Gastroesophageal sphincter (tissue), 4 donors: ENCODE results near the gene SF3A1. TPM values are rescaled to one million over a fixed set of nuclear protein-coding genes. Genes with fewer than 3 reads are reported as not detected.

ENCODE experiments used
- ATAC-seq: fragments of 150-250 bp; one replicate; pipeline ENCODE4 v1.9.1; 2016; ENCODE audit warnings: mild to moderate bottlenecking, moderate library complexity
- H3K27ac ChIP-seq, 4 donors: fragments of 200-600 bp; sonication (generic) in 3 of 4; 1 replicate in 3 of 4; 2 replicates in 1 of 4; pipeline ENCODE4 v1.5.1; 2016 to 2019
- H3K27me3 ChIP-seq: fragments of 200-600 bp; sonication (generic); one replicate; pipeline ENCODE4 v1.5.1; 2019
- H3K36me3 ChIP-seq, 2 donors: fragments of 200-600 bp; sonication (generic); one replicate each; pipeline ENCODE4 v1.5.1; 2019; ENCODE audit warnings: control low read depth in 1 of 2
- H3K4me1 ChIP-seq, 3 donors: fragments of 200-600 bp; sonication (generic); 1 replicate in 2 of 3; 2 replicates in 1 of 3; pipeline ENCODE4 v1.5.1; 2016 to 2019; ENCODE audit warnings: control low read depth in 2 of 3
- H3K4me3 ChIP-seq, 2 donors: fragments of 200-600 bp; sonication (generic); one replicate each; pipeline ENCODE4 v1.5.1; 2019; ENCODE audit warnings: mild to moderate bottlenecking in 1 of 2, moderate library complexity in 1 of 2
- H3K9me3 ChIP-seq, 3 donors: fragments of 200-600 bp; sonication (generic); one replicate each; pipeline ENCODE4 v1.5.1; 2017 to 2019; ENCODE audit warnings: control low read depth in 2 of 3
- EP300 ChIP-seq: sonication (generic); formaldehyde crosslinking; IDR thresholded peaks from one replicate; pipeline ENCODE4 v1.6.1; 2017; ENCODE audit warnings: antibody characterized with exemption, mild to moderate bottlenecking
- POLR2A ChIP-seq, 2 donors: fragments of 450-650 bp; IDR thresholded peaks; one replicate each; pipeline ENCODE4 v1.6.1; 2017; ENCODE audit warnings: antibody characterized with exemption in 2 of 2, mild to moderate bottlenecking in 2 of 2, moderate library complexity in 1 of 2
- POLR2AphosphoS5 ChIP-seq: sonication (generic); formaldehyde crosslinking; IDR thresholded peaks from one replicate; pipeline ENCODE4 v1.6.1; 2017; ENCODE audit warnings: antibody characterized with exemption
- WGBS, 2 donors: methylation state at CpG; one replicate each; pipeline ENCODE4 v1.1.5; 2018; ENCODE audit warnings: low coverage in 1 of 2; 5-methylcytosine and 5-hydroxymethylcytosine counted together
- total RNA-seq, 4 donors: library from RNA; depleted of rRNA; stranded (reverse); fragments of >200 nt; gene quantifications; one replicate each; pipeline ENCODE4 v1.1.0, GENCODE V29; 2016

Gene SF3A1
- total RNA-seq, 4 donors from 2014 or later, result 46.1 to 80.8 (median 63.7) TPM

- Histone ChIP-seq H3K27me3 (no peaks in the 10 kb centered on the region), H3K4me1 (peaks cover 0 to 22% (median 9%) of the 10 kb centered on the region in 3 donors), H3K9me3 (no peaks in the 10 kb centered on the region), H3K36me3 (peaks cover 0 to 44% of the 10 kb centered on the region in 2 donors), H3K4me3 (no peak overlapping the region), H3K27ac (no peak overlapping the region)
- WGBS, 2 donors, result no CpG with 5 or more reads among the region's 7 CpGs
- no peak for ATAC-seq
- no peak for TF ChIP-seq EP300
- no peak for TF ChIP-seq POLR2A (IDR thresholded peaks at IDR 0.05)
- TF ChIP-seq POLR2AphosphoS5, result no peak
Measured at GRCh38 chr22:30282616-30283046, 74.1 kb downstream of the SF3A1 start.

Other genes starting within 250 kb of the SF3A1 start
- gene LIF, start 110.1 kb downstream of the SF3A1 start, total RNA-seq, result 10 to 100 TPM in 1 of 4 donors, under 1 TPM in 2, not detected in 1; 0.58 to 15.8 (median 0.59) TPM
- 1 to 10 TPM in 2 of 4 donors, not detected in 2; 4.1 to 7.7 TPM for gene OSM, start 90.0 kb downstream of the SF3A1 start, total RNA-seq
- 10 to 100 TPM; 12.9 to 17.1 (median 16.2) TPM for gene CASTOR1, start 67.4 kb downstream of the SF3A1 start, total RNA-seq
- gene TBC1D10A, start 30.0 kb downstream of the SF3A1 start, total RNA-seq, result 10 to 100 TPM; 25.3 to 30.8 (median 26.0) TPM
- 1 to 10 TPM in 3 of 4 donors, under 1 TPM in 1; 0.99 to 1.9 (median 1.5) TPM for gene CCDC157, start 113 bp upstream of the SF3A1 start, total RNA-seq
- gene RNF215, start 30.5 kb upstream of the SF3A1 start, total RNA-seq, result 10 to 100 TPM; 10.2 to 13.5 (median 11.7) TPM
- gene SEC14L2, start 40.1 kb upstream of the SF3A1 start, total RNA-seq, result 10 to 100 TPM in 3 of 4 donors, 1 to 10 TPM in 1; 8.1 to 27.2 (median 15.8) TPM
- gene MTFP1, start 68.9 kb upstream of the SF3A1 start, total RNA-seq, result 10 to 100 TPM in 1 of 4 donors, 1 to 10 TPM in 3; 1.1 to 10.3 (median 6.3) TPM
- gene SEC14L3, start 115.1 kb upstream of the SF3A1 start, total RNA-seq, result not detected
- gene SEC14L4, start 148.8 kb upstream of the SF3A1 start, total RNA-seq, result not detected
- gene SEC14L6, start 189.8 kb upstream of the SF3A1 start, total RNA-seq, result 1 to 10 TPM in 1 of 4 donors, under 1 TPM in 3; 0.22 to 3.0 (median 0.54) TPM
- 1 to 10 TPM in 3 of 4 donors, under 1 TPM in 1; 0.54 to 3.0 (median 3.0) TPM for gene GAL3ST1, start 217.8 kb upstream of the SF3A1 start, total RNA-seq
- gene PES1, start 235.0 kb upstream of the SF3A1 start, total RNA-seq, result 10 to 100 TPM; 35.5 to 48.9 (median 39.8) TPM